Ovary (tissue), 9 donors: ENCODE results near the gene NAV2. TPM values are rescaled to one million over a fixed set of nuclear protein-coding genes. Genes with fewer than 3 reads are reported as not detected.
"Not testable (repeated sequence)": the region's sequence is repeated elsewhere in the genome, so short reads cannot be mapped to it uniquely, and the experiment has no call there.

Experiments used
- DNase-seq, 5 donors: peaks; one replicate each; pipeline ENCODE4 v3.0.0-alpha.2; 2019 to 2020
- H3K27ac ChIP-seq, 2 donors: fragments of 200-600 bp; one replicate each; pipeline versions ENCODE4 v1.5.1 to v1.8.0; 2019 to 2022
- H3K27me3 ChIP-seq: fragments of 200-600 bp; one replicate; pipeline ENCODE4 v1.8.0; 2022
- H3K36me3 ChIP-seq: fragments of 200-600 bp; sonication (generic); one replicate; pipeline ENCODE4 v1.5.1; 2019
- H3K4me1 ChIP-seq: one replicate; pipeline ENCODE4 v1.8.1; 2013; ENCODE audit warnings: mild to moderate bottlenecking, moderate library complexity; ENCODE audit not compliant: insufficient read depth
- H3K4me3 ChIP-seq: fragments of 200-600 bp; sonication (generic); one replicate; pipeline ENCODE4 v1.5.1; 2017
- H3K9me3 ChIP-seq, 2 donors: fragments of 200-600 bp in 1 of 2; sonication (generic) in 1 of 2; one replicate each; pipeline versions ENCODE4 v1.5.1 to v1.8.1; 2013 to 2019; ENCODE audit warnings: mild to moderate bottlenecking in 1 of 2, moderate library complexity in 1 of 2
- CTCF ChIP-seq, 3 donors: fragments of 450-650 bp in 2 of 3; fragments of 200-600 bp in 1 of 3; IDR thresholded peaks; one replicate each; pipeline versions ENCODE4 v1.5.1 to v1.8.0; 2016 to 2022; ENCODE audit warnings: antibody characterized with exemption in 3 of 3, mild to moderate bottlenecking in 1 of 3
- EP300 ChIP-seq: sonication (generic); formaldehyde crosslinking; IDR thresholded peaks from one replicate; pipeline ENCODE4 v1.6.1; 2017; ENCODE audit warnings: antibody characterized with exemption
- POLR2A ChIP-seq: fragments of 450-650 bp; IDR thresholded peaks from one replicate; pipeline ENCODE4 v1.6.1; 2017; ENCODE audit warnings: antibody characterized with exemption, mild to moderate bottlenecking, moderate library complexity
- WGBS, 3 donors: extraction: QIAGEN DNeasy Blood & Tissue Kit in 1 of 3; methylation state at CpG; one replicate each; pipeline versions ENCODE4 v1.1.5 to v1.1.7; 2013 to 2017; 5-methylcytosine and 5-hydroxymethylcytosine counted together
- intact Hi-C, 4 donors: fragments of 100-400 bp; cut with DNase I; formaldehyde crosslinking; loops; one replicate each; pipeline versions ENCODE4 v1.11.0 to v1.15.1; 2022 to 2023
- polyA plus RNA-seq, 2 donors: library from polyadenylated mRNA; stranded (reverse); fragments of 200-250 nt in 1 of 2; fragments of 350-450 nt in 1 of 2; fragmentation: Illumina TruSeq in 1 of 2; extraction: RNeasy Lipid Tissue Mini Kit (QIAGEN cat#74804) in 1 of 2; gene quantifications; one replicate each; pipeline ENCODE4 v1.2.3, GENCODE V29; 2013 to 2014
- total RNA-seq, 7 donors: library from RNA; depleted of rRNA in 2 of 7; stranded (reverse); fragments of >200 nt in 2 of 7; fragmentation: NEBNext Ultra II Directional in 3 of 7; extraction: Animal tissue kit (Norgen Biotek cat#: 25700) in 3 of 7; gene quantifications; one replicate each; pipeline versions ENCODE4 v1.1.0 to v1.2.4, GENCODE V29; 2016 to 2023
- donor health status: DM: no; HTN: no; CAD: no; lungs with moderate emphysema.
- donor health status: DM: no; HTN: no; CAD: no.
- donor health status: Bipolar disorder and iron deficiency.
- donor health status: DM: yes; HTN: yes; CAD: no.
- donor health status: DM: no; HTN: no; CAD: no.
- donor health status: DM: yes; HTN: yes; CAD: no.

NAV2 gene
- total and polyA plus RNA-seq, 9 donors = 2.9 to 14.1 (median 7.8) TPM

GRCh38 chr11:20126724-20127123 lies 414.1 kb downstream of the NAV2 start:
- Histone ChIP-seq H3K36me3 (no peaks in the 10 kb centered on the region), H3K9me3 (no peaks in the 10 kb centered on the region), H3K27me3 (no peaks in the 10 kb centered on the region), H3K4me1 (peaks cover 3% of the 10 kb centered on the region), H3K4me3 (no peak overlapping the region), H3K27ac (no peak overlapping the region)
- 90 to 92% (median 91%) methylated on average over 8 of the region's 8 CpGs for WGBS, 3 donors
- intact Hi-C loops = loop anchor here in 1 of 4 donors (5.0 kb wide), 1 partner anchor 174 kb away; no protein-coding TSS in a partner anchor
- TF ChIP-seq EP300 (no peak), POLR2A (no peak), CTCF (IDR thresholded peaks at IDR 0.05) (no peak)
- DNase-seq = no peak

GRCh38 chr11:20127671-20128527 lies 415.3 kb downstream of the NAV2 start:
- WGBS, 3 donors = 60 to 63% (median 60%) methylated on average over 16 of the region's 16 CpGs
- intact Hi-C loops = loop anchor here in 2 of 4 donors (2.0 to 5.0 kb wide), 3 partner anchors 176 to 221 kb away; no protein-coding TSS in a partner anchor
- TF ChIP-seq CTCF (IDR thresholded peaks at IDR 0.05) = peak; percentile 51 to 68 (median 55)
- no peak for TF ChIP-seq EP300
- Histone ChIP-seq H3K27ac (no peak overlapping the region), H3K9me3 (no peaks in the 10 kb centered on the region), H3K27me3 (no peaks in the 10 kb centered on the region), H3K4me1 (peaks cover 3% of the 10 kb centered on the region), H3K4me3 (no peak overlapping the region), H3K36me3 (no peaks in the 10 kb centered on the region)
- DNase-seq = peak; percentile 68 to 84 (median 81)

- H3K27me3 ChIP-seq, H3K4me1 ChIP-seq, H3K9me3 ChIP-seq, DNase-seq, H3K4me3 ChIP-seq, H3K27ac ChIP-seq, H3K36me3 ChIP-seq: not testable (repeated sequence)
- WGBS, 3 donors = 86 to 88% (median 87%) methylated on average over 7 of the region's 7 CpGs
- intact Hi-C loops = loop anchor here in 2 of 4 donors (2.0 to 5.0 kb wide), 3 partner anchors 176 to 222 kb away; no protein-coding TSS in a partner anchor
Observed at GRCh38 chr11:20128528-20128825, 415.8 kb downstream of the NAV2 start.

GRCh38 chr11:20129665-20130064 lies 417.0 kb downstream of the NAV2 start:
- H3K4me1 ChIP-seq = peaks cover 3% of the 10 kb centered on the region
- no peaks in the 10 kb centered on the region for H3K9me3 ChIP-seq
- H3K27ac ChIP-seq = no peak overlapping the region
- H3K27me3 ChIP-seq = no peaks in the 10 kb centered on the region
- 71 to 79% (median 71%) methylated on average over 4 of the region's 4 CpGs for WGBS, 3 donors
- no peak overlapping the region for H3K4me3 ChIP-seq
- no peaks in the 10 kb centered on the region for H3K36me3 ChIP-seq
- no peak for DNase-seq
- TF ChIP-seq CTCF (IDR thresholded peaks at IDR 0.05) (no peak), POLR2A (no peak), EP300 (no peak)
- intact Hi-C loops = loop anchor here (2.0 to 10.0 kb wide), 9 partner anchors 177 to 585 kb away; no protein-coding TSS in a partner anchor
